HepG2 (cell line): Measurements from ENCODE around the gene SMAD3. TPM values are rescaled to one million over a fixed set of nuclear protein-coding genes. Genes with fewer than 3 reads are reported as not detected.

Experiments used
- AGO1 ChIP-seq: fragments of 200-400 bp; formaldehyde crosslinking; IDR thresholded peaks from 2 replicates; pipeline ENCODE4 v1.6.1; 2017; ENCODE audit warnings: mild to moderate bottlenecking, low read depth, low read length, moderate library complexity; ENCODE audit not compliant: poor library complexity, severe bottlenecking
- GABPB1 ChIP-seq: IDR thresholded peaks from 2 replicates; pipeline ENCODE4 v1.6.1; 2016; ENCODE audit warnings: mild to moderate bottlenecking, missing genetic modification reagents, moderate library complexity, missing compliant biosample characterization
- GATAD1 ChIP-seq: IDR thresholded peaks from 2 replicates; pipeline ENCODE4 v1.6.1; 2016; ENCODE audit warnings: missing genetic modification reagents, missing compliant biosample characterization
- HDAC1 ChIP-seq: sonication (generic); formaldehyde crosslinking; IDR thresholded peaks from 2 replicates; pipeline ENCODE4 v1.5.1; 2020; ENCODE audit warnings: mild to moderate bottlenecking, missing genetic modification reagents
- HOXA5 ChIP-seq: sonication (generic); formaldehyde crosslinking; IDR thresholded peaks from 2 replicates; pipeline ENCODE4 v1.4.0; 2020; ENCODE audit warnings: missing genetic modification reagents
- HOXA9 ChIP-seq: sonication (generic); formaldehyde crosslinking; IDR thresholded peaks from 2 replicates; pipeline ENCODE4 v1.8.1; 2022; ENCODE audit warnings: missing genetic modification reagents, mild to moderate bottlenecking, moderate library complexity, borderline replicate concordance
- IKZF1 ChIP-seq: fragments of 450-650 bp; IDR thresholded peaks from 2 replicates; pipeline ENCODE4 v1.7.1; 2016
- KDM2A ChIP-seq: sonication (generic); formaldehyde crosslinking; IDR thresholded peaks from 2 replicates; pipeline ENCODE4 v1.4.0; 2020; ENCODE audit warnings: low read depth, missing genetic modification reagents, borderline replicate concordance
- KDM5A ChIP-seq: fragments of 200-600 bp; sonication (generic); IDR thresholded peaks from 2 replicates; pipeline ENCODE4 v1.7.0; 2018; ENCODE audit warnings: antibody characterized with exemption, mild to moderate bottlenecking, low read length, borderline replicate concordance
- KDM6A ChIP-seq: IDR thresholded peaks from 2 replicates; pipeline ENCODE4 v1.6.1; 2016; ENCODE audit warnings: low read depth
- MXD1 ChIP-seq: sonication (generic); formaldehyde crosslinking; IDR thresholded peaks from 2 replicates; pipeline ENCODE4 v1.4.0; 2020; ENCODE audit warnings: mild to moderate bottlenecking, missing genetic modification reagents
- PTBP1 ChIP-seq: fragments of 200-400 bp; formaldehyde crosslinking; IDR thresholded peaks from 2 replicates; pipeline ENCODE4 v1.6.1; 2018; ENCODE audit warnings: low read length, low read depth; ENCODE audit not compliant: poor library complexity, severe bottlenecking
- RBFOX2 ChIP-seq: fragments of 200-400 bp; formaldehyde crosslinking; IDR thresholded peaks from 2 replicates; pipeline ENCODE4 v1.6.1; 2017; ENCODE audit warnings: low read depth, mild to moderate bottlenecking, low read length
- SRSF1 ChIP-seq: fragments of 200-400 bp; formaldehyde crosslinking; optimal IDR thresholded peaks from 2 replicates; pipeline ENCODE3; 2017; ENCODE audit warnings: mild to moderate bottlenecking, low read depth, low read length, moderate library complexity
- THYN1 ChIP-seq: sonication (generic); formaldehyde crosslinking; IDR thresholded peaks from 2 replicates; pipeline ENCODE4 v1.8.1; 2023; ENCODE audit warnings: low read depth, mild to moderate bottlenecking, moderate library complexity, missing genetic modification reagents, borderline replicate concordance
- ZFX ChIP-seq: sonication (generic); formaldehyde crosslinking; IDR thresholded peaks from 2 replicates; pipeline ENCODE4 v1.4.0; 2020; ENCODE audit warnings: mild to moderate bottlenecking, low read depth, missing genetic modification reagents, moderate library complexity
- ZNF142 ChIP-seq: sonication (generic); formaldehyde crosslinking; IDR thresholded peaks from 2 replicates; pipeline ENCODE4 v1.4.0; 2020; ENCODE audit warnings: missing genetic modification reagents
- ZNF143 ChIP-seq: sonication (generic); formaldehyde crosslinking; IDR thresholded peaks from 2 replicates; pipeline ENCODE4 v1.4.0; 2020; ENCODE audit warnings: missing genetic modification reagents
- ZNF432 ChIP-seq: sonication (generic); formaldehyde crosslinking; IDR thresholded peaks from 2 replicates; pipeline ENCODE4 v1.5.0; 2020; ENCODE audit warnings: missing genetic modification reagents, mild to moderate bottlenecking, borderline replicate concordance
- ZNF558 ChIP-seq: sonication (generic); formaldehyde crosslinking; IDR thresholded peaks from 2 replicates; pipeline ENCODE4 v1.9.0; 2022; ENCODE audit warnings: mild to moderate bottlenecking, missing genetic modification reagents, borderline replicate concordance
- ZNF691 ChIP-seq: sonication (generic); formaldehyde crosslinking; IDR thresholded peaks from 2 replicates; pipeline ENCODE4 v1.4.0; 2020; ENCODE audit warnings: missing genetic modification reagents, low read depth, mild to moderate bottlenecking, borderline replicate concordance
- polyA plus RNA-seq, 8 experiments: library from polyadenylated mRNA; depleted of rRNA in 3 of 8; stranded (reverse) in 7 of 8; unstranded in 1 of 8; fragments of >200 nt; fragmentation: Illumina TruSeq in 4 of 8; extraction: Trizol in 4 of 8; gene quantifications; 2 replicates each; pipeline versions ENCODE4 v1.2.1 to v1.2.3, GENCODE V29; 2011 to 2016; ENCODE audit warnings: low read depth in 4 of 8, missing spikeins in 1 of 8, mixed read lengths in 1 of 8; ENCODE audit not compliant: insufficient read depth in 1 of 8
- total RNA-seq, 5 experiments: library from RNA; depleted of rRNA; stranded (reverse); fragments of >200 nt; fragmentation: Illumina TruSeq; extraction: Trizol; gene quantifications; 2 replicates each; pipeline ENCODE4 v1.2.3, GENCODE V29; 2016; ENCODE audit warnings: low read depth in 1 of 5

The SMAD3 gene
- total and polyA plus RNA-seq, 2 of the 13 experiments (the other 11 are each of a cell fraction or from before 2014, with no cell fraction given), result 8.6 to 56.3 TPM

- TF ChIP-seq AGO1 (peak; percentile 32), ZNF432 (no peak), GABPB1 (CRISPR knock-in tag) (peak; percentile 35; the same call in 1 of the 2 replicates), IKZF1 (no peak), ZFX (CRISPR knock-in tag) (peak; percentile 6), KDM6A (CRISPR knock-in tag) (no peak), PTBP1 (peak; percentile 45), MXD1 (CRISPR knock-in tag) (peak; percentile 30; the same call in 1 of the 2 replicates), ZNF142 (CRISPR knock-in tag) (no peak), HOXA9 (CRISPR knock-in tag) (no peak), HDAC1 (CRISPR knock-in tag) (0 out of 2 replicates have a peak, but pooled peaks have one; percentile 7), RBFOX2 (peak; percentile 58), ZNF691 (CRISPR knock-in tag) (no peak), THYN1 (no peak), SRSF1 (peak; percentile 64), HOXA5 (CRISPR knock-in tag) (no peak), ZNF143 (CRISPR knock-in tag) (no peak), ZNF558 (no peak; the same call in 1 of the 2 replicates), KDM2A (peak; percentile 35; the same call in 1 of the 2 replicates), KDM5A (0 out of 2 replicates have a peak, but pooled peaks have one; percentile 31), GATAD1 (CRISPR knock-in tag) (no peak)
These were observed 898 bp downstream of the SMAD3 start (continued) for GRCh38 chr15:67066041-67066958.
